HepG2 (cell line): ENCODE data around the gene NDUFB11. TPM values are rescaled to one million over a fixed set of nuclear protein-coding genes. Genes with fewer than 3 reads are reported as not detected.

ENCODE experiments used
- MTA3 ChIP-seq: sonication (generic); formaldehyde crosslinking; IDR thresholded peaks from 2 replicates; pipeline ENCODE4 v1.4.0; 2020; ENCODE audit warnings: missing genetic modification reagents
- SP5 ChIP-seq: IDR thresholded peaks from 2 replicates; pipeline ENCODE4 v1.6.1; 2016; ENCODE audit warnings: low read depth, borderline replicate concordance
- YY1 ChIP-seq: IDR thresholded peaks from 2 replicates; pipeline ENCODE4 v1.6.1; 2011; ENCODE audit warnings: low read length, low read depth, moderate library complexity, mild to moderate bottlenecking; ENCODE audit not compliant: insufficient read depth, insufficient replicate concordance
- ZMYM3 ChIP-seq: sonication (generic); formaldehyde crosslinking; IDR thresholded peaks from 2 replicates; pipeline ENCODE4 v1.5.1; 2020; ENCODE audit warnings: mild to moderate bottlenecking, missing genetic modification reagents
- ZNF235 ChIP-seq: sonication (generic); formaldehyde crosslinking; IDR thresholded peaks from 2 replicates; pipeline ENCODE4 v1.8.1; 2023; ENCODE audit warnings: mild to moderate bottlenecking, missing genetic modification reagents, borderline replicate concordance
- polyA plus RNA-seq, 8 experiments: library from polyadenylated mRNA; depleted of rRNA in 3 of 8; stranded (reverse) in 7 of 8; unstranded in 1 of 8; fragments of >200 nt; fragmentation: Illumina TruSeq in 4 of 8; extraction: Trizol in 4 of 8; gene quantifications; 2 replicates each; pipeline versions ENCODE4 v1.2.1 to v1.2.3, GENCODE V29; 2011 to 2016; ENCODE audit warnings: low read depth in 4 of 8, missing spikeins in 1 of 8, mixed read lengths in 1 of 8; ENCODE audit not compliant: insufficient read depth in 1 of 8
- total RNA-seq, 5 experiments: library from RNA; depleted of rRNA; stranded (reverse); fragments of >200 nt; fragmentation: Illumina TruSeq; extraction: Trizol; gene quantifications; 2 replicates each; pipeline ENCODE4 v1.2.3, GENCODE V29; 2016; ENCODE audit warnings: low read depth in 1 of 5
- TF ChIP-seq, protein P1 (sequence below): sonication (generic); formaldehyde crosslinking; IDR thresholded peaks from 2 replicates; pipeline ENCODE4 v1.5.0; 2020; ENCODE audit warnings: mild to moderate bottlenecking, missing genetic modification reagents, borderline replicate concordance
- TF ChIP-seq, protein P2 (sequence below), 2 experiments: fragments of 450-650 bp in 1 of 2; sonication (generic) in 1 of 2; formaldehyde crosslinking in 1 of 2; IDR thresholded peaks; 2 replicates each; pipeline versions ENCODE4 v1.6.1 to v1.8.0; 2016 to 2022; ENCODE audit warnings: antibody characterized with exemption in 1 of 2, mild to moderate bottlenecking in 1 of 2, missing genetic modification reagents in 1 of 2

NDUFB11 gene
- total and polyA plus RNA-seq, 2 of the 13 experiments (the other 11 are each of a cell fraction or from before 2014, with no cell fraction given) = 46.6 to 100 TPM

DNA sequence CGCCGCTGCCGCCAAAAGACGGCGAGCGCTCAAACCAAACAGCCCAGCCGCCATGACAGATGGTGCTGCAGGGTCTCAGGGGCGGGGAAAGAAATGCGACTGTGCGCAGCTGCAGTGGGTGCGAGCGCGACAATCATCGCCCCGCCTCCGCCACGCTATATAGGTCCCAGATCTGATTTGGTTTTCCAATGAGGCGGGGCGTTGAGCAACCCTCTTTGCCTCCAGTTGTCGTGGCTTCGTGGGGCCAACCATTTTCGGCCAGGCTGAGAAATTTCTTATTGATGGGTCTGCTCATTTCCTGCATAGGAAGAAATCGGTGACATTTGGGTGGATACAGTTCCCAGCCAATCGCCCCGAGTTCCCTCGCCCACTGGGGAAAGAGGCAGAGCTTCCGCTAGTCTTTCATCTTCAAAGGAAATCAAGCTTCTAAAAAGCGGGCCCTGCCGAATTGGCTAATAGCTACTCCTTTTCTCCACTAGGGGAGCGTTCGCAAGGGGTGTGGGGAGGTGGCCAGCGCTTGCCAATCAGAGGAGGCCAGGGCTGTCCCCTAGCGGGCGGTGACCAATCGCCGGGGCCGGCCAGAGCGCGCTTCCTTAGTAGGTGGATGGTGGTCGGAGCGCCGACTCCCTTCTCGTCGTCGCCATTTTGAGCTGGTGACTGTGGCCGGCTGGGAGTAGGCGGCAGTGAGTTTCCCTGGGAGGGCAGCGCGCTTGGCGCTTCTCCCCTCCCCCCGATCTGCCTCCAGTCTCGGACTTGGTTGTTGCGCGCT, at the start of gene NDUFB11, which contains the start of gene RBM10 (continued):
- TF ChIP-seq, protein P1, sequence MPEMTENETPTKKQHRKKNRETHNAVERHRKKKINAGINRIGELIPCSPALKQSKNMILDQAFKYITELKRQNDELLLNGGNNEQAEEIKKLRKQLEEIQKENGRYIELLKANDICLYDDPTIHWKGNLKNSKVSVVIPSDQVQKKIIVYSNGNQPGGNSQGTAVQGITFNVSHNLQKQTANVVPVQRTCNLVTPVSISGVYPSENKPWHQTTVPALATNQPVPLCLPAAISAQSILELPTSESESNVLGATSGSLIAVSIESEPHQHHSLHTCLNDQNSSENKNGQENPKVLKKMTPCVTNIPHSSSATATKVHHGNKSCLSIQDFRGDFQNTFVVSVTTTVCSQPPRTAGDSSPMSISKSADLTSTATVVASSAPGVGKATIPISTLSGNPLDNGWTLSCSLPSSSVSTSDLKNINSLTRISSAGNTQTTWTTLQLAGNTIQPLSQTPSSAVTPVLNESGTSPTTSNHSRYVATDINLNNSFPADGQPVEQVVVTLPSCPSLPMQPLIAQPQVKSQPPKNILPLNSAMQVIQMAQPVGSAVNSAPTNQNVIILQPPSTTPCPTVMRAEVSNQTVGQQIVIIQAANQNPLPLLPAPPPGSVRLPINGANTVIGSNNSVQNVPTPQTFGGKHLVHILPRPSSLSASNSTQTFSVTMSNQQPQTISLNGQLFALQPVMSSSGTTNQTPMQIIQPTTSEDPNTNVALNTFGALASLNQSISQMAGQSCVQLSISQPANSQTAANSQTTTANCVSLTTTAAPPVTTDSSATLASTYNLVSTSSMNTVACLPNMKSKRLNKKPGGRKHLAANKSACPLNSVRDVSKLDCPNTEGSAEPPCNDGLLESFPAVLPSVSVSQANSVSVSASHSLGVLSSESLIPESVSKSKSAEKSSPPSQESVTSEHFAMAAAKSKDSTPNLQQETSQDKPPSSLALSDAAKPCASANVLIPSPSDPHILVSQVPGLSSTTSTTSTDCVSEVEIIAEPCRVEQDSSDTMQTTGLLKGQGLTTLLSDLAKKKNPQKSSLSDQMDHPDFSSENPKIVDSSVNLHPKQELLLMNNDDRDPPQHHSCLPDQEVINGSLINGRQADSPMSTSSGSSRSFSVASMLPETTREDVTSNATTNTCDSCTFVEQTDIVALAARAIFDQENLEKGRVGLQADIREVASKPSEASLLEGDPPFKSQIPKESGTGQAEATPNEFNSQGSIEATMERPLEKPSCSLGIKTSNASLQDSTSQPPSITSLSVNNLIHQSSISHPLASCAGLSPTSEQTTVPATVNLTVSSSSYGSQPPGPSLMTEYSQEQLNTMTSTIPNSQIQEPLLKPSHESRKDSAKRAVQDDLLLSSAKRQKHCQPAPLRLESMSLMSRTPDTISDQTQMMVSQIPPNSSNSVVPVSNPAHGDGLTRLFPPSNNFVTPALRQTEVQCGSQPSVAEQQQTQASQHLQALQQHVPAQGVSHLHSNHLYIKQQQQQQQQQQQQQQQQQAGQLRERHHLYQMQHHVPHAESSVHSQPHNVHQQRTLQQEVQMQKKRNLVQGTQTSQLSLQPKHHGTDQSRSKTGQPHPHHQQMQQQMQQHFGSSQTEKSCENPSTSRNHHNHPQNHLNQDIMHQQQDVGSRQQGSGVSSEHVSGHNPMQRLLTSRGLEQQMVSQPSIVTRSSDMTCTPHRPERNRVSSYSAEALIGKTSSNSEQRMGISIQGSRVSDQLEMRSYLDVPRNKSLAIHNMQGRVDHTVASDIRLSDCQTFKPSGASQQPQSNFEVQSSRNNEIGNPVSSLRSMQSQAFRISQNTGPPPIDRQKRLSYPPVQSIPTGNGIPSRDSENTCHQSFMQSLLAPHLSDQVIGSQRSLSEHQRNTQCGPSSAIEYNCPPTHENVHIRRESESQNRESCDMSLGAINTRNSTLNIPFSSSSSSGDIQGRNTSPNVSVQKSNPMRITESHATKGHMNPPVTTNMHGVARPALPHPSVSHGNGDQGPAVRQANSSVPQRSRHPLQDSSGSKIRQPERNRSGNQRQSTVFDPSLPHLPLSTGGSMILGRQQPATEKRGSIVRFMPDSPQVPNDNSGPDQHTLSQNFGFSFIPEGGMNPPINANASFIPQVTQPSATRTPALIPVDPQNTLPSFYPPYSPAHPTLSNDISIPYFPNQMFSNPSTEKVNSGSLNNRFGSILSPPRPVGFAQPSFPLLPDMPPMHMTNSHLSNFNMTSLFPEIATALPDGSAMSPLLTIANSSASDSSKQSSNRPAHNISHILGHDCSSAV (CRISPR knock-in tag) = no peak
- TF ChIP-seq SP5 (CRISPR knock-in tag) (0 out of 2 replicates have a peak, but pooled peaks have one; percentile 26), MTA3 (CRISPR knock-in tag) (no peak), ZNF235 (CRISPR knock-in tag) (no peak), ZMYM3 (CRISPR knock-in tag) (no peak), YY1 (peak; percentile 92)
- TF ChIP-seq, protein P2, sequence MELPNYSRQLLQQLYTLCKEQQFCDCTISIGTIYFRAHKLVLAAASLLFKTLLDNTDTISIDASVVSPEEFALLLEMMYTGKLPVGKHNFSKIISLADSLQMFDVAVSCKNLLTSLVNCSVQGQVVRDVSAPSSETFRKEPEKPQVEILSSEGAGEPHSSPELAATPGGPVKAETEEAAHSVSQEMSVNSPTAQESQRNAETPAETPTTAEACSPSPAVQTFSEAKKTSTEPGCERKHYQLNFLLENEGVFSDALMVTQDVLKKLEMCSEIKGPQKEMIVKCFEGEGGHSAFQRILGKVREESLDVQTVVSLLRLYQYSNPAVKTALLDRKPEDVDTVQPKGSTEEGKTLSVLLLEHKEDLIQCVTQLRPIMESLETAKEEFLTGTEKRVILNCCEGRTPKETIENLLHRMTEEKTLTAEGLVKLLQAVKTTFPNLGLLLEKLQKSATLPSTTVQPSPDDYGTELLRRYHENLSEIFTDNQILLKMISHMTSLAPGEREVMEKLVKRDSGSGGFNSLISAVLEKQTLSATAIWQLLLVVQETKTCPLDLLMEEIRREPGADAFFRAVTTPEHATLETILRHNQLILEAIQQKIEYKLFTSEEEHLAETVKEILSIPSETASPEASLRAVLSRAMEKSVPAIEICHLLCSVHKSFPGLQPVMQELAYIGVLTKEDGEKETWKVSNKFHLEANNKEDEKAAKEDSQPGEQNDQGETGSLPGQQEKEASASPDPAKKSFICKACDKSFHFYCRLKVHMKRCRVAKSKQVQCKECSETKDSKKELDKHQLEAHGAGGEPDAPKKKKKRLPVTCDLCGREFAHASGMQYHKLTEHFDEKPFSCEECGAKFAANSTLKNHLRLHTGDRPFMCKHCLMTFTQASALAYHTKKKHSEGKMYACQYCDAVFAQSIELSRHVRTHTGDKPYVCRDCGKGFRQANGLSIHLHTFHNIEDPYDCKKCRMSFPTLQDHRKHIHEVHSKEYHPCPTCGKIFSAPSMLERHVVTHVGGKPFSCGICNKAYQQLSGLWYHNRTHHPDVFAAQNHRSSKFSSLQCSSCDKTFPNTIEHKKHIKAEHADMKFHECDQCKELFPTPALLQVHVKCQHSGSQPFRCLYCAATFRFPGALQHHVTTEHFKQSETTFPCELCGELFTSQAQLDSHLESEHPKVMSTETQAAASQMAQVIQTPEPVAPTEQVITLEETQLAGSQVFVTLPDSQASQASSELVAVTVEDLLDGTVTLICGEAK (IDR thresholded peaks at IDR 0.05) = no peak
- TF ChIP-seq, protein P2 (CRISPR knock-in tag; IDR thresholded peaks at IDR 0.05) = peak; percentile 35; the same call in 1 of the 2 replicates
